ENCODE results near the gene KL. TPM values are rescaled to one million over a fixed set of nuclear protein-coding genes. Genes with fewer than 3 reads are reported as not detected.

The KL gene
- total RNA-seq, 1 experiment from 2014 or later = 1.3 TPM

DNA sequence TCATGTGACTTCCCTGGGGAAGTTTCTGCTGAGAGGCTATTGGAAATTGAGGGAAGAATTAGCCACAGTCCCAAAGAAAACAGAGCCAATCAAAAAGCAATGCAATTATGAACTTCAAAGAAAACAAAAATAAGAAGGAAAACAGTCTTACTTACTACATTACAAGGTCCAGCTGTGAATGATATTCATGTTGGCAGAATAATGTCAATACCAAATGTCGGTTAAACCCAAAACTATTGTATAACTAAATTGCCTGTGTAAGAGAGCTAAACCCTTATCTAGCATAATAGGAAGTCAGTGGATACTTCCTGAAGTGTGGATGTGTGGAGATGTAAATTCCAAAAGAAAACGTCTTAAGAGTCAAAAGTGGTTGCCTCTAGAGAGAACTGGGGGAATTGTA, 12.4 kb downstream of the KL start:
- CTCF ChIA-PET = no interaction called here
- H3K4me3 Mint-ChIP-seq (ENCODE audit: unreplicated experiment) = no peak overlapping the region
- H3K27me3 Mint-ChIP-seq (ENCODE audit: insufficient read depth, unreplicated experiment) = no peaks in the 10 kb centered on the region
- H3K9me3 Mint-ChIP-seq (ENCODE audit: unreplicated experiment) = no peaks in the 10 kb centered on the region
- DNase-seq = no peak
- H3K27ac Mint-ChIP-seq (ENCODE audit: unreplicated experiment) = no peak overlapping the region
- no peaks in the 10 kb centered on the region for H3K36me3 Mint-ChIP-seq (ENCODE audit: insufficient read depth, unreplicated experiment)
- BruUV-seq (replicated peaks) = no TSS peak
- Histone ChIP-seq H3K4me3 (ENCODE audit: low read depth, low read length) (no peak overlapping the region), H3K9me3 (no peaks in the 10 kb centered on the region), H3K36me3 (ENCODE audit: control insufficient read depth, insufficient read depth, low read length) (no peaks in the 10 kb centered on the region), H3K4me1 (no peaks in the 10 kb centered on the region), H3K27me3 (replicated peaks; ENCODE audit: control insufficient read depth, insufficient read depth, low read length) (no peaks in the 10 kb centered on the region)
- TF ChIP-seq, protein P1, sequence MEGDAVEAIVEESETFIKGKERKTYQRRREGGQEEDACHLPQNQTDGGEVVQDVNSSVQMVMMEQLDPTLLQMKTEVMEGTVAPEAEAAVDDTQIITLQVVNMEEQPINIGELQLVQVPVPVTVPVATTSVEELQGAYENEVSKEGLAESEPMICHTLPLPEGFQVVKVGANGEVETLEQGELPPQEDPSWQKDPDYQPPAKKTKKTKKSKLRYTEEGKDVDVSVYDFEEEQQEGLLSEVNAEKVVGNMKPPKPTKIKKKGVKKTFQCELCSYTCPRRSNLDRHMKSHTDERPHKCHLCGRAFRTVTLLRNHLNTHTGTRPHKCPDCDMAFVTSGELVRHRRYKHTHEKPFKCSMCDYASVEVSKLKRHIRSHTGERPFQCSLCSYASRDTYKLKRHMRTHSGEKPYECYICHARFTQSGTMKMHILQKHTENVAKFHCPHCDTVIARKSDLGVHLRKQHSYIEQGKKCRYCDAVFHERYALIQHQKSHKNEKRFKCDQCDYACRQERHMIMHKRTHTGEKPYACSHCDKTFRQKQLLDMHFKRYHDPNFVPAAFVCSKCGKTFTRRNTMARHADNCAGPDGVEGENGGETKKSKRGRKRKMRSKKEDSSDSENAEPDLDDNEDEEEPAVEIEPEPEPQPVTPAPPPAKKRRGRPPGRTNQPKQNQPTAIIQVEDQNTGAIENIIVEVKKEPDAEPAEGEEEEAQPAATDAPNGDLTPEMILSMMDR (IDR thresholded peaks at IDR 0.05; ENCODE audit: insufficient read depth in 1 of 2, low read depth in 1 of 2, low read length in 1 of 2, severe bottlenecking in 1 of 2, unreplicated experiment in 1 of 2) = no peak
- no peaks in the 10 kb centered on the region for H3K4me1 Mint-ChIP-seq (ENCODE audit: low read depth, unreplicated experiment)
- POLR2A ChIA-PET = no interaction called here
- intact Hi-C loops (cut with micrococcal nuclease; ENCODE audit: unreplicated experiment) = no loop called here

DNA sequence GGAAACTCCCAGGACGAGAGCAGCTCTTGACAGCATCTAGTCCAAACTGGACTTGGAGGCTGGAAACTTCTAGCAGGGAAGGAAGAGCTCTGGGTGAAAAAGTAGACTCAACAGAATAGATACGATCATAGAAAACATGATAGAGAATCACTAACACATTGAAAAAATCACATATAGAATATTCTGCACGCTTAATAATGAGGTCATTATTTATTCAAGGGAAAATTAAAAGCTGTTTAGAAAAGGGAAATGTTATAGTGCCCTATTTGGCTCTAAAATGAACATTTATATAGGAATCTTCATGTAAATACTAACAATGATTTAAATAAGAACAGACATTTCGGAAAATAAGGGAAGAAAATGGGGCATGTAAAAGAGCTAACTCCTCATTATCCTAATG, 15.1 kb downstream of the KL start:
- Mint-ChIP-seq H3K36me3 (ENCODE audit: insufficient read depth, unreplicated experiment) (no peaks in the 10 kb centered on the region), H3K9me3 (ENCODE audit: unreplicated experiment) (no peaks in the 10 kb centered on the region), H3K4me3 (ENCODE audit: unreplicated experiment) (no peak overlapping the region), H3K4me1 (ENCODE audit: low read depth, unreplicated experiment) (no peaks in the 10 kb centered on the region), H3K27ac (ENCODE audit: unreplicated experiment) (no peak overlapping the region), H3K27me3 (ENCODE audit: insufficient read depth, unreplicated experiment) (no peaks in the 10 kb centered on the region)
- BruUV-seq (replicated peaks) = no TSS peak
- no peaks in the 10 kb centered on the region for H3K4me1 ChIP-seq
- TF ChIP-seq, protein P1 (IDR thresholded peaks at IDR 0.05; ENCODE audit: insufficient read depth in 1 of 2, low read depth in 1 of 2, low read length in 1 of 2, severe bottlenecking in 1 of 2, unreplicated experiment in 1 of 2) = no peak
- H3K27me3 ChIP-seq (replicated peaks; ENCODE audit: control insufficient read depth, insufficient read depth, low read length) = no peaks in the 10 kb centered on the region
- no peaks in the 10 kb centered on the region for H3K9me3 ChIP-seq
- H3K4me3 ChIP-seq (ENCODE audit: low read depth, low read length) = no peak overlapping the region
- no peaks in the 10 kb centered on the region for H3K36me3 ChIP-seq (ENCODE audit: control insufficient read depth, insufficient read depth, low read length)
- ChIA-PET POLR2A (no interaction called here), CTCF (no interaction called here)
- intact Hi-C loops (cut with micrococcal nuclease; ENCODE audit: unreplicated experiment) = no loop called here
- DNase-seq = no peak

- no peaks in the 10 kb centered on the region for H3K27me3 Mint-ChIP-seq (ENCODE audit: insufficient read depth, unreplicated experiment)
- TF ChIP-seq, protein P1 (IDR thresholded peaks at IDR 0.05; ENCODE audit: insufficient read depth in 1 of 2, low read depth in 1 of 2, low read length in 1 of 2, severe bottlenecking in 1 of 2, unreplicated experiment in 1 of 2) = no peak
- H3K4me1 Mint-ChIP-seq (ENCODE audit: low read depth, unreplicated experiment) = no peaks in the 10 kb centered on the region
- intact Hi-C loops (cut with micrococcal nuclease; ENCODE audit: unreplicated experiment) = no loop called here
- Histone ChIP-seq H3K4me3 (ENCODE audit: low read depth, low read length) (no peak overlapping the region), H3K27me3 (replicated peaks; ENCODE audit: control insufficient read depth, insufficient read depth, low read length) (no peaks in the 10 kb centered on the region), H3K36me3 (ENCODE audit: control insufficient read depth, insufficient read depth, low read length) (no peaks in the 10 kb centered on the region), H3K4me1 (no peaks in the 10 kb centered on the region), H3K9me3 (no peaks in the 10 kb centered on the region)
- H3K27ac Mint-ChIP-seq (ENCODE audit: unreplicated experiment) = no peak overlapping the region
- H3K4me3 Mint-ChIP-seq (ENCODE audit: unreplicated experiment) = no peak overlapping the region
- DNase-seq = no peak
- no peaks in the 10 kb centered on the region for H3K36me3 Mint-ChIP-seq (ENCODE audit: insufficient read depth, unreplicated experiment)
- BruUV-seq (replicated peaks) = no TSS peak
- POLR2A ChIA-PET = no interaction called here
- CTCF ChIA-PET = interaction anchor here (0.6 kb wide), 1 partner anchor 422 kb away, joined by 3 read pairs; no protein-coding TSS in a partner anchor
- H3K9me3 Mint-ChIP-seq (ENCODE audit: unreplicated experiment) = no peaks in the 10 kb centered on the region
Observed at GRCh38 chr13:33032037-33032625, 15.9 kb downstream of the KL start.
